UCSD-AML1 (cell line): ENCODE results near the gene SLC9A9.

Experiments
- DNase-seq: peaks from one replicate; lab custom pipeline; 2025; ENCODE audit not compliant: unreplicated experiment; lab: John Stamatoyannopoulos, UW

SLC9A9 gene

GRCh38 chr3:143603774-143604173, 244.5 kb downstream of the SLC9A9 start:
- no peak for DNase-seq

- no peak for DNase-seq
Observed at GRCh38 chr3:143601723-143602484, 246.4 kb downstream of the SLC9A9 start.

GRCh38 chr3:143600756-143601718, 247.2 kb downstream of the SLC9A9 start:
- no peak for DNase-seq

- no peak for DNase-seq
Observed at GRCh38 chr3:143597774-143598652, 250.3 kb downstream of the SLC9A9 start.

- no peak for DNase-seq
Observed at GRCh38 chr3:143596957-143597642, 251.2 kb downstream of the SLC9A9 start.

GRCh38 chr3:143595456-143596077, 252.7 kb downstream of the SLC9A9 start:
- DNase-seq = no peak

GRCh38 chr3:143594206-143594605, 254.1 kb downstream of the SLC9A9 start:
- no peak for DNase-seq

GRCh38 chr3:143590660-143591059, 257.6 kb downstream of the SLC9A9 start:
- no peak for DNase-seq

- DNase-seq = no peak
Observed at GRCh38 chr3:143586576-143586975, 261.7 kb downstream of the SLC9A9 start.

GRCh38 chr3:143585720-143586456, 262.4 kb downstream of the SLC9A9 start:
- DNase-seq = no peak

- no peak for DNase-seq
Observed at GRCh38 chr3:143584474-143584873, 263.8 kb downstream of the SLC9A9 start.

GRCh38 chr3:143581972-143582722, 266.1 kb downstream of the SLC9A9 start:
- DNase-seq = no peak

GRCh38 chr3:143578810-143579435, 269.3 kb downstream of the SLC9A9 start:
- DNase-seq = no peak

GRCh38 chr3:143576568-143577270, 271.5 kb downstream of the SLC9A9 start:
- no peak for DNase-seq

GRCh38 chr3:143574933-143575332, 273.3 kb downstream of the SLC9A9 start:
- DNase-seq = no peak

GRCh38 chr3:143573610-143574303, 274.5 kb downstream of the SLC9A9 start:
- DNase-seq = no peak

- DNase-seq = no peak
Observed at GRCh38 chr3:143571548-143571947, 276.7 kb downstream of the SLC9A9 start.
